Measurements from ENCODE around the gene OR6F1.
"Not testable (repeated sequence)": the region's sequence is repeated elsewhere in the genome, so short reads cannot be mapped to it uniquely, and the experiment has no call there.

OR6F1 gene

GRCh38 chr1:247746391-247746935, 30.0 kb upstream of the OR6F1 start:
- no peaks in the 10 kb centered on the region for H3K9me3 ChIP-seq
- no peaks in the 10 kb centered on the region for H3K36me3 ChIP-seq
- H3K27ac ChIP-seq, result no peak overlapping the region
- H3K4me1 ChIP-seq (ENCODE audit: control insufficient read depth in 1 of 2, insufficient read depth in 1 of 2, low read depth in 1 of 2, low read length in 1 of 2), result no peaks in the 10 kb centered on the region
- TF ChIP-seq CTCF (IDR thresholded peaks at IDR 0.05), result no peak
- H3K4me3 ChIP-seq (ENCODE audit: low read depth in 1 of 2, low read length in 1 of 2), result no peak overlapping the region
- H3K27me3 ChIP-seq, result no peaks in the 10 kb centered on the region

- not testable (repeated sequence) for H3K4me3 ChIP-seq (ENCODE audit: low read depth in 1 of 2, low read length in 1 of 2)
Observed at GRCh38 chr1:247742215-247742760, 25.8 kb upstream of the OR6F1 start.

GRCh38 chr1:247741756-247742155, 25.3 kb upstream of the OR6F1 start:
- H3K9me3 ChIP-seq, result no peaks in the 10 kb centered on the region
- H3K4me3 ChIP-seq (ENCODE audit: low read depth in 1 of 2, low read length in 1 of 2), result no peak overlapping the region
- no peaks in the 10 kb centered on the region for H3K36me3 ChIP-seq
- no peak overlapping the region for H3K27ac ChIP-seq
- H3K4me1 ChIP-seq (ENCODE audit: control insufficient read depth in 1 of 2, insufficient read depth in 1 of 2, low read depth in 1 of 2, low read length in 1 of 2), result no peaks in the 10 kb centered on the region
- TF ChIP-seq CTCF (IDR thresholded peaks at IDR 0.05), result no peak
- H3K27me3 ChIP-seq, result no peaks in the 10 kb centered on the region

More at GRCh38 chr1:247742215-247742760, 25.8 kb upstream of the OR6F1 start:
- not testable (repeated sequence) for H3K27ac ChIP-seq; H3K9me3 ChIP-seq; H3K27me3 ChIP-seq; H3K36me3 ChIP-seq; H3K4me1 ChIP-seq (ENCODE audit: control insufficient read depth in 1 of 2, insufficient read depth in 1 of 2, low read depth in 1 of 2, low read length in 1 of 2)

- Histone ChIP-seq H3K4me1 (ENCODE audit: control insufficient read depth in 1 of 2, insufficient read depth in 1 of 2, low read depth in 1 of 2, low read length in 1 of 2) (no peaks in the 10 kb centered on the region), H3K27me3 (no peaks in the 10 kb centered on the region), H3K4me3 (ENCODE audit: low read depth in 1 of 2, low read length in 1 of 2) (no peak overlapping the region), H3K36me3 (no peaks in the 10 kb centered on the region), H3K9me3 (no peaks in the 10 kb centered on the region), H3K27ac (no peak overlapping the region)
- no peak for TF ChIP-seq CTCF (IDR thresholded peaks at IDR 0.05)
Observed at GRCh38 chr1:247740721-247741120, 24.3 kb upstream of the OR6F1 start.

GRCh38 chr1:247738315-247738714, 21.9 kb upstream of the OR6F1 start, which contains the start of gene OR14K1:
OR14K1 (plus strand) TSS chr1:247738615; CDS start chr1:247738615, 0 bp downstream.
- H3K27ac ChIP-seq, result no peak within 1 kb of the TSS
- no peaks in the 10 kb centered on the region for H3K36me3 ChIP-seq
- no peak within 1 kb of the TSS for H3K4me3 ChIP-seq (ENCODE audit: low read depth in 1 of 2, low read length in 1 of 2)
- H3K27me3 ChIP-seq, result no peaks in the 10 kb centered on the region
- H3K4me1 ChIP-seq (ENCODE audit: control insufficient read depth in 1 of 2, insufficient read depth in 1 of 2, low read depth in 1 of 2, low read length in 1 of 2), result no peaks in the 10 kb centered on the region
- no peak for TF ChIP-seq CTCF (IDR thresholded peaks at IDR 0.05)
- H3K9me3 ChIP-seq, result no peaks in the 10 kb centered on the region

- no peak for TF ChIP-seq CTCF (IDR thresholded peaks at IDR 0.05)
- H3K36me3 ChIP-seq, result no peaks in the 10 kb centered on the region
- peaks cover 4% of the 10 kb centered on the region for H3K9me3 ChIP-seq
- H3K4me3 ChIP-seq (ENCODE audit: low read depth in 1 of 2, low read length in 1 of 2), result no peak overlapping the region
- H3K27ac ChIP-seq, result no peak overlapping the region
- H3K27me3 ChIP-seq, result no peaks in the 10 kb centered on the region
- no peaks in the 10 kb centered on the region for H3K4me1 ChIP-seq (ENCODE audit: control insufficient read depth in 1 of 2, insufficient read depth in 1 of 2, low read depth in 1 of 2, low read length in 1 of 2)
Observed at GRCh38 chr1:247721222-247721621, 4.8 kb upstream of the OR6F1 start.

Measured in neutrophil (primary cell).